Cardiac fibroblast (primary cell): Measurements from ENCODE around the gene ARMC3.
A peak's percentile ranks its signal among the peaks of the same experiment; 100 is the strongest.
"Not testable (repeated sequence)": the region's sequence is repeated elsewhere in the genome, so short reads cannot be mapped to it uniquely, and the experiment has no call there.

Source experiments
- DNase-seq, 2 donors: peaks; one replicate each; pipeline versions ENCODE4 v3.0.0 to v3.0.0-alpha.2; 2010; ENCODE audit warnings: low read depth in 2 of 2
- H3K4me3 ChIP-seq, 2 donors: replicated peaks in 1 of 2; 1 replicate in 1 of 2; 2 replicates in 1 of 2; pipeline ENCODE4 v1.5.1; 2011; ENCODE audit warnings: low read depth in 2 of 2, low read length in 2 of 2, mild to moderate bottlenecking in 2 of 2, moderate library complexity in 1 of 2
- CTCF ChIP-seq: IDR thresholded peaks from one replicate; pipeline ENCODE4 v1.5.1; 2011; ENCODE audit warnings: low read depth, mild to moderate bottlenecking, low read length, inconsistent platforms

The ARMC3 gene

GRCh38 chr10:22899775-22900174, 28.1 kb upstream of the ARMC3 start:
- no peak for DNase-seq
- TF ChIP-seq CTCF: no peak
- H3K4me3 ChIP-seq: no peak overlapping the region

GRCh38 chr10:22900841-22901601, 26.8 kb upstream of the ARMC3 start:
- no peak overlapping the region for H3K4me3 ChIP-seq
- no peak for TF ChIP-seq CTCF
- peak; percentile 5 to 11 for DNase-seq

- H3K4me3 ChIP-seq, DNase-seq: not testable (repeated sequence)
Observed at GRCh38 chr10:22902147-22902546, 25.7 kb upstream of the ARMC3 start.

- H3K4me3 ChIP-seq: no peak overlapping the region
- DNase-seq: no peak
- TF ChIP-seq CTCF: no peak
Observed at GRCh38 chr10:22903694-22904093, 24.2 kb upstream of the ARMC3 start.

- no peak overlapping the region for H3K4me3 ChIP-seq
- no peak for DNase-seq
- TF ChIP-seq CTCF: no peak
Observed at GRCh38 chr10:22906767-22907166, 21.1 kb upstream of the ARMC3 start.

GRCh38 chr10:22908837-22909236, 19.0 kb upstream of the ARMC3 start:
- DNase-seq: no peak
- TF ChIP-seq CTCF: no peak

GRCh38 chr10:22909673-22910072, 18.2 kb upstream of the ARMC3 start:
- not testable (repeated sequence) for DNase-seq, H3K4me3 ChIP-seq

More at GRCh38 chr10:22908837-22909236, 19.0 kb upstream of the ARMC3 start:
- no peak overlapping the region for H3K4me3 ChIP-seq

GRCh38 chr10:22911067-22911466, 16.8 kb upstream of the ARMC3 start:
- DNase-seq: no peak
- no peak for TF ChIP-seq CTCF

More at GRCh38 chr10:22911067-22911466, 16.8 kb upstream of the ARMC3 start:
- no peak overlapping the region for H3K4me3 ChIP-seq
